ENCODE data around the gene TMLHE. TPM values are rescaled to one million over a fixed set of nuclear protein-coding genes. Genes with fewer than 3 reads are reported as not detected.
A peak's percentile ranks its signal among the peaks of the same experiment; 100 is the strongest.

The TMLHE gene
- total and polyA plus RNA-seq, 2 of the 13 experiments (the other 11 are each of a cell fraction or from before 2014, with no cell fraction given) = 12.5 to 14.2 TPM

- 0 out of 2 replicates have a peak, but pooled peaks have one; percentile 26 for TF ChIP-seq FOXC1 (CRISPR knock-in tag; IDR thresholded peaks at IDR 0.05; ENCODE audit: borderline replicate concordance)
- TF ChIP-seq SMARCE1 (IDR thresholded peaks at IDR 0.05; ENCODE audit: borderline replicate concordance) = no peak
- TF ChIP-seq ZNF841 (CRISPR knock-in tag; IDR thresholded peaks at IDR 0.05; ENCODE audit: borderline replicate concordance) = no peak
- TF ChIP-seq CEBPG (CRISPR knock-in tag; IDR thresholded peaks at IDR 0.05) = no peak
- no peak for TF ChIP-seq PAWR (CRISPR knock-in tag; IDR thresholded peaks at IDR 0.05; ENCODE audit: borderline replicate concordance)
- peak; percentile 71 for TF ChIP-seq ASH2L (IDR thresholded peaks at IDR 0.05; ENCODE audit: insufficient read length, low read depth, low read length)
- TF ChIP-seq SUZ12 (IDR thresholded peaks at IDR 0.05; ENCODE audit: low read depth, low read length) = no peak
- TF ChIP-seq NR2F2 (IDR thresholded peaks at IDR 0.05; ENCODE audit: borderline replicate concordance, low read depth) = no peak
- peak; percentile 16; the same call in 1 of the 2 replicates for TF ChIP-seq RARA (CRISPR knock-in tag; IDR thresholded peaks at IDR 0.05)
- TF ChIP-seq ATF4 (CRISPR knock-in tag; IDR thresholded peaks at IDR 0.05) = no peak
- no peak for TF ChIP-seq RFX3 (CRISPR knock-in tag; IDR thresholded peaks at IDR 0.05)
- no peak for TF ChIP-seq MAFG (CRISPR knock-in tag; IDR thresholded peaks at IDR 0.05)
- TF ChIP-seq NRL (CRISPR knock-in tag; IDR thresholded peaks at IDR 0.05; ENCODE audit: borderline replicate concordance) = no peak
- TF ChIP-seq SIX1 (CRISPR knock-in tag; IDR thresholded peaks at IDR 0.05; ENCODE audit: borderline replicate concordance) = no peak
- 0 out of 2 replicates have a peak, but pooled peaks have one; percentile 45 for TF ChIP-seq ZBED4 (CRISPR knock-in tag; IDR thresholded peaks at IDR 0.05; ENCODE audit: borderline replicate concordance)
- 0 out of 2 replicates have a peak, but pooled peaks have one; percentile 27 for TF ChIP-seq ETV5 (CRISPR knock-in tag; IDR thresholded peaks at IDR 0.05; ENCODE audit: borderline replicate concordance)
- no peak for TF ChIP-seq SMAD1 (CRISPR knock-in tag; IDR thresholded peaks at IDR 0.05; ENCODE audit: borderline replicate concordance, low read depth)
- TF ChIP-seq BCLAF1 (IDR thresholded peaks at IDR 0.05) = no peak
- TF ChIP-seq THAP8 (CRISPR knock-in tag; IDR thresholded peaks at IDR 0.05; ENCODE audit: borderline replicate concordance) = no peak
- TF ChIP-seq CENPX (CRISPR knock-in tag; IDR thresholded peaks at IDR 0.05) = no peak
Observed at GRCh38 chrX:155612312-155613224, at the start of gene TMLHE, which contains the start of gene SPRY3 (continued).
